PC-9 (cell line): ENCODE data around the gene LIN7A.

ENCODE experiments used
- EZH2 ChIP-seq: fragments of 200-600 bp; sonication (generic); IDR thresholded peaks from 2 replicates; pipeline ENCODE4 v1.8.0; 2017; ENCODE audit warnings: antibody characterized with exemption, low read depth
- TF ChIP-seq, protein P1 (sequence below): fragments of 200-600 bp; sonication (generic); conservative IDR thresholded peaks from 2 replicates; pipeline ENCODE4 v1.6.1; 2017; ENCODE audit warnings: mixed run types, antibody characterized with exemption, mild to moderate bottlenecking, moderate library complexity

DNA sequence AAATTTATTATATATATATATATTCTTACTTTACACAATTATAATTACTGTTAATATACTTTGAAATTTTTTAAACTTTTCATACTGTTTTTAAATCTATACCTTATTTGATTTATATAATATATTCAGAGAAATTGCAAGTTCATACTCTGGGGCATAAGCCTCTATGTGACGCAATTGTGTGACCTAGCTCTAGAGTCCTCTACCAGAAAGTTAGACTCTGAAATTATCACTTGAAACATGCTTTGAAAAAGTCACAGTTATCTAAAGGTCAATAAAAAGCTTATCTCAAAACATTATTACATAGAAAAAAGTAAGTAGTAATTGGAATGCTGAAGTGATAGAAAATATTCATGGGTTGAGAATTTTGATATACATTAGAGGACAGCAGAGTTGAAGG lies 93.8 kb downstream of the LIN7A start:
- TF ChIP-seq, protein P1, sequence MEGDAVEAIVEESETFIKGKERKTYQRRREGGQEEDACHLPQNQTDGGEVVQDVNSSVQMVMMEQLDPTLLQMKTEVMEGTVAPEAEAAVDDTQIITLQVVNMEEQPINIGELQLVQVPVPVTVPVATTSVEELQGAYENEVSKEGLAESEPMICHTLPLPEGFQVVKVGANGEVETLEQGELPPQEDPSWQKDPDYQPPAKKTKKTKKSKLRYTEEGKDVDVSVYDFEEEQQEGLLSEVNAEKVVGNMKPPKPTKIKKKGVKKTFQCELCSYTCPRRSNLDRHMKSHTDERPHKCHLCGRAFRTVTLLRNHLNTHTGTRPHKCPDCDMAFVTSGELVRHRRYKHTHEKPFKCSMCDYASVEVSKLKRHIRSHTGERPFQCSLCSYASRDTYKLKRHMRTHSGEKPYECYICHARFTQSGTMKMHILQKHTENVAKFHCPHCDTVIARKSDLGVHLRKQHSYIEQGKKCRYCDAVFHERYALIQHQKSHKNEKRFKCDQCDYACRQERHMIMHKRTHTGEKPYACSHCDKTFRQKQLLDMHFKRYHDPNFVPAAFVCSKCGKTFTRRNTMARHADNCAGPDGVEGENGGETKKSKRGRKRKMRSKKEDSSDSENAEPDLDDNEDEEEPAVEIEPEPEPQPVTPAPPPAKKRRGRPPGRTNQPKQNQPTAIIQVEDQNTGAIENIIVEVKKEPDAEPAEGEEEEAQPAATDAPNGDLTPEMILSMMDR = no peak
- TF ChIP-seq EZH2 = no peak
